Vagina (tissue), 2 donors: ENCODE measurements around the gene SLC66A1.

Experiments used
- POLR2A ChIP-seq, 2 donors: fragments of 450-650 bp; IDR thresholded peaks; one replicate each; pipeline ENCODE4 v1.6.1; 2017; ENCODE audit warnings: antibody characterized with exemption in 2 of 2, mild to moderate bottlenecking in 2 of 2, moderate library complexity in 2 of 2
- POLR2AphosphoS5 ChIP-seq, 2 donors: sonication (generic); formaldehyde crosslinking; IDR thresholded peaks; one replicate each; pipeline ENCODE4 v1.9.0; 2017; ENCODE audit warnings: antibody characterized with exemption in 2 of 2, mild to moderate bottlenecking in 2 of 2, low read depth in 1 of 2; ENCODE audit not compliant: insufficient read depth in 1 of 2
- TF ChIP-seq, protein P1 (sequence below), 3 experiments: fragments of 450-650 bp in 2 of 3; fragments of 200-600 bp in 1 of 3; sonication (generic) in 1 of 3; IDR thresholded peaks; one replicate each; pipeline ENCODE4 v1.5.1; 2017 to 2019; ENCODE audit warnings: antibody characterized with exemption in 3 of 3, mild to moderate bottlenecking in 2 of 3, moderate library complexity in 2 of 3

DNA sequence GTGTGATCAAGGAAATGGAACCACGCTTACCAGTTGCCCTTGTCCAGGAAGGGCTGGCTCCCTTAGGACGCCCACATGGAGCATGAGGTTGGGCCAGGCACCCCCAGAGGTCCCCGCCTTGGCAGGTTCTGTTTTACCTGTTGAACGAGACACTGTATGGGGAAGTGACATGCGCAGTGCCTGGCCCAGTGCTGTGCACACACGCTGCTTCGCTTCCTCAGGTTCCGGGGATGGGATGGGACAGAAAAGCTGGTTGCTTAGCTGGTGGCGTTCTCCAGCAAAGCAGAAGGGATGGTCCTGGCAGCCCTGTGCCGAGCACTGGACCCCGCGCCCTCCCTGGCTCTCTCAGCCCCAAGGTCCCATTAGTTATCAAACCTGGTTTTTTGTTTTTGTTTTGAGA is 20.7 kb downstream of the SLC66A1 start:
- TF ChIP-seq, protein P1, sequence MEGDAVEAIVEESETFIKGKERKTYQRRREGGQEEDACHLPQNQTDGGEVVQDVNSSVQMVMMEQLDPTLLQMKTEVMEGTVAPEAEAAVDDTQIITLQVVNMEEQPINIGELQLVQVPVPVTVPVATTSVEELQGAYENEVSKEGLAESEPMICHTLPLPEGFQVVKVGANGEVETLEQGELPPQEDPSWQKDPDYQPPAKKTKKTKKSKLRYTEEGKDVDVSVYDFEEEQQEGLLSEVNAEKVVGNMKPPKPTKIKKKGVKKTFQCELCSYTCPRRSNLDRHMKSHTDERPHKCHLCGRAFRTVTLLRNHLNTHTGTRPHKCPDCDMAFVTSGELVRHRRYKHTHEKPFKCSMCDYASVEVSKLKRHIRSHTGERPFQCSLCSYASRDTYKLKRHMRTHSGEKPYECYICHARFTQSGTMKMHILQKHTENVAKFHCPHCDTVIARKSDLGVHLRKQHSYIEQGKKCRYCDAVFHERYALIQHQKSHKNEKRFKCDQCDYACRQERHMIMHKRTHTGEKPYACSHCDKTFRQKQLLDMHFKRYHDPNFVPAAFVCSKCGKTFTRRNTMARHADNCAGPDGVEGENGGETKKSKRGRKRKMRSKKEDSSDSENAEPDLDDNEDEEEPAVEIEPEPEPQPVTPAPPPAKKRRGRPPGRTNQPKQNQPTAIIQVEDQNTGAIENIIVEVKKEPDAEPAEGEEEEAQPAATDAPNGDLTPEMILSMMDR (IDR thresholded peaks at IDR 0.05), result no peak
- TF ChIP-seq POLR2A (IDR thresholded peaks at IDR 0.05) (no peak), POLR2AphosphoS5 (IDR thresholded peaks at IDR 0.05; ENCODE audit: insufficient read depth in 1 of 2, low read depth in 1 of 2) (no peak)
